ENCODE results near the gene KMT2C.

GRCh38 chr7:152231089-152231488, 204.7 kb downstream of the KMT2C start:
- no peak for TF ChIP-seq CTCF (IDR thresholded peaks at IDR 0.05)
- no peak for TF ChIP-seq POLR2A (IDR thresholded peaks at IDR 0.05)

Measured in thyroid gland (tissue), 4 donors.